HEK293 (cell line): Measurements from ENCODE around the gene OR5B12.

Source experiments
- CTCF ChIA-PET: fragments of 350-600 bp; formaldehyde crosslinking; extraction: SDS; loops from one replicate; lab custom pipeline; 2021; ENCODE audit warnings: antibody characterized with exemption; lab: Yijun Ruan, JAX
- POLR2A ChIA-PET: fragments of 300-600 bp; formaldehyde crosslinking; extraction: SDS; loops from one replicate; lab custom pipeline; 2020; ENCODE audit warnings: antibody characterized with exemption, inconsistent platforms; lab: Yijun Ruan, JAX
- H3K27ac ChIP-seq: fragments of 200-500 bp; sonication (Bioruptor generic); 2 replicates; pipeline ENCODE4 v1.5.1; 2014; ENCODE audit warnings: low read depth, low read length, control low read depth, inconsistent platforms; ENCODE audit errors: extremely low read depth
- H3K36me3 ChIP-seq, 2 experiments: fragments of 200-500 bp in 1 of 2; sonication (Bioruptor generic) in 1 of 2; 1 replicate in 1 of 2; 2 replicates in 1 of 2; pipeline ENCODE4 v1.5.1; 2014 to 2017; ENCODE audit warnings: inconsistent platforms in 2 of 2, low read length in 2 of 2; ENCODE audit not compliant: control insufficient read depth in 2 of 2, insufficient read depth in 1 of 2
- H3K4me1 ChIP-seq: fragments of 200-500 bp; sonication (Bioruptor generic); 2 replicates; pipeline ENCODE4 v1.5.1; 2014; ENCODE audit warnings: mild to moderate bottlenecking, low read length, inconsistent platforms; ENCODE audit not compliant: control insufficient read depth, insufficient read depth
- H3K4me3 ChIP-seq: 2 replicates; pipeline ENCODE4 v1.5.1; 2011; ENCODE audit warnings: low read depth, mild to moderate bottlenecking, control low read depth, low read length, moderate library complexity
- H3K9me3 ChIP-seq: fragments of 200-500 bp; sonication (Bioruptor generic); 2 replicates; pipeline ENCODE4 v1.5.1; 2014; ENCODE audit warnings: low read depth, low read length, inconsistent platforms; ENCODE audit not compliant: control insufficient read depth, insufficient read depth
- BCL11A ChIP-seq: fragments of 450-650 bp; formaldehyde crosslinking; IDR thresholded peaks from 2 replicates; pipeline ENCODE4 v1.5.1; 2016; ENCODE audit warnings: low read depth, missing biosample characterization, missing genetic modification characterization
- KLF17 ChIP-seq: fragments of 450-650 bp; formaldehyde crosslinking; IDR thresholded peaks from 2 replicates; pipeline ENCODE4 v1.5.1; 2016; ENCODE audit warnings: missing biosample characterization, missing genetic modification characterization
- OSR2 ChIP-seq: fragments of 450-650 bp; formaldehyde crosslinking; IDR thresholded peaks from 2 replicates; pipeline ENCODE4 v1.5.1; 2016; ENCODE audit warnings: missing biosample characterization, missing genetic modification characterization
- SETDB1 ChIP-seq: IDR thresholded peaks from one replicate; pipeline ENCODE4 v1.6.1; 2017; ENCODE audit warnings: mild to moderate bottlenecking, low read length, moderate library complexity, mixed read lengths; ENCODE audit not compliant: insufficient read length
- ZBTB49 ChIP-seq: fragments of 450-650 bp; formaldehyde crosslinking; IDR thresholded peaks from 2 replicates; pipeline ENCODE4 v1.5.1; 2016; ENCODE audit warnings: missing biosample characterization, missing genetic modification characterization, low read depth
- ZNF112 ChIP-seq: fragments of 450-650 bp; formaldehyde crosslinking; IDR thresholded peaks from 2 replicates; pipeline ENCODE4 v1.5.0; 2017; ENCODE audit warnings: missing biosample characterization, missing genetic modification characterization
- ZNF121 ChIP-seq: fragments of 450-650 bp; formaldehyde crosslinking; IDR thresholded peaks from 2 replicates; pipeline ENCODE4 v1.5.1; 2016; ENCODE audit warnings: missing biosample characterization, missing genetic modification characterization
- ZNF211 ChIP-seq: fragments of 450-650 bp; formaldehyde crosslinking; IDR thresholded peaks from 2 replicates; pipeline ENCODE4 v1.5.1; 2016; ENCODE audit warnings: low read depth, missing biosample characterization, missing genetic modification characterization
- ZNF311 ChIP-seq: fragments of 450-650 bp; formaldehyde crosslinking; IDR thresholded peaks from 2 replicates; pipeline ENCODE4 v1.5.1; 2017; ENCODE audit warnings: missing biosample characterization, missing genetic modification characterization, borderline replicate concordance
- ZNF362 ChIP-seq: fragments of 450-650 bp; formaldehyde crosslinking; IDR thresholded peaks from 2 replicates; pipeline ENCODE4 v1.5.1; 2016; ENCODE audit warnings: missing biosample characterization, missing genetic modification characterization
- ZNF416 ChIP-seq: fragments of 450-650 bp; formaldehyde crosslinking; IDR thresholded peaks from 2 replicates; pipeline ENCODE4 v1.5.1; 2016; ENCODE audit warnings: missing biosample characterization, missing genetic modification characterization
- ZNF555 ChIP-seq: fragments of 450-650 bp; formaldehyde crosslinking; conservative IDR thresholded peaks from 2 replicates; pipeline ENCODE4 v1.5.1; 2017; ENCODE audit warnings: missing biosample characterization, mild to moderate bottlenecking, missing genetic modification characterization, inconsistent platforms
- ZNF558 ChIP-seq: fragments of 450-650 bp; formaldehyde crosslinking; IDR thresholded peaks from 2 replicates; pipeline ENCODE4 v1.5.1; 2016; ENCODE audit warnings: missing biosample characterization, missing genetic modification characterization
- ZNF560 ChIP-seq: fragments of 450-650 bp; formaldehyde crosslinking; IDR thresholded peaks from 2 replicates; pipeline ENCODE4 v1.5.1; 2017; ENCODE audit warnings: missing biosample characterization, missing genetic modification characterization, borderline replicate concordance
- ZNF664 ChIP-seq: fragments of 450-650 bp; formaldehyde crosslinking; IDR thresholded peaks from 2 replicates; pipeline ENCODE4 v1.5.1; 2016; ENCODE audit warnings: missing biosample characterization, missing genetic modification characterization
- ZNF791 ChIP-seq: fragments of 450-650 bp; formaldehyde crosslinking; IDR thresholded peaks from 2 replicates; pipeline ENCODE4 v1.5.1; 2016; ENCODE audit warnings: missing biosample characterization, missing genetic modification characterization
- TF ChIP-seq, protein P1 (sequence below): fragments of 450-650 bp; formaldehyde crosslinking; IDR thresholded peaks from 2 replicates; pipeline ENCODE4 v1.5.1; 2016; ENCODE audit warnings: missing biosample characterization, missing genetic modification characterization
- TF ChIP-seq, protein P2 (sequence below): fragments of 450-650 bp; formaldehyde crosslinking; conservative IDR thresholded peaks from 2 replicates; pipeline ENCODE4 v1.5.1; 2016; ENCODE audit warnings: low read depth, missing biosample characterization, missing genetic modification characterization
- TF ChIP-seq, protein P3 (sequence below): fragments of 450-650 bp; formaldehyde crosslinking; IDR thresholded peaks from 2 replicates; pipeline ENCODE4 v1.5.1; 2017; ENCODE audit warnings: missing biosample characterization, mild to moderate bottlenecking, missing genetic modification characterization, moderate library complexity

Gene OR5B12

DNA sequence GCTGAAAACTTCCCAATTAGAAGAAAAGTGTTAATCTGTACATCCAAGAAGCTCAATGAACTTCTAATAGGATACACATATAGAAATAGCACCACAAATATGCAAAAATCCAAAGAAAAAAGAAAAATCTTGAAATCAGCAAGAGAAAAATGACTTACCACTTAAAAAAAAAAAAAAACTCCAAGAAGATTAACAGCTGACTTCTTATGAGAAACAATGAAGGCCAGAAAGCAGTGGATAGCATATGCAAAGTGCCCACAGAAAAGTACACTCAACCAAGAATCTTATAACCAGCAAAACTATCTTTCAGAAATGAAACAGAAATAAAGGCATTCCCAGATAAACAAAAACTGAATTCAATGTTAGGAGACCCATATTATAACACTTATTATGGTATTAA is 29.9 kb upstream of the OR5B12 start:
- ChIA-PET POLR2A (no interaction called here), CTCF (interaction anchor here (0.6 kb wide), 1 partner anchor 175 kb away, joined by 3 read pairs; no protein-coding TSS in a partner anchor)
- Histone ChIP-seq H3K9me3 (no peaks in the 10 kb centered on the region), H3K36me3 (no peaks in the 10 kb centered on the region), H3K27ac (no peak overlapping the region), H3K4me1 (no peaks in the 10 kb centered on the region), H3K4me3 (no peak overlapping the region)
- TF ChIP-seq ZBTB49 (no peak), BCL11A (no peak), ZNF560 (tag by site-specific recombination) (no peak), SETDB1 (peak; percentile 71), ZNF362 (tag by site-specific recombination) (peak; percentile 38; the same call in 1 of the 2 replicates), ZNF211 (tag by site-specific recombination) (no peak), ZNF791 (tag by site-specific recombination) (no peak)
- TF ChIP-seq, protein P1, sequence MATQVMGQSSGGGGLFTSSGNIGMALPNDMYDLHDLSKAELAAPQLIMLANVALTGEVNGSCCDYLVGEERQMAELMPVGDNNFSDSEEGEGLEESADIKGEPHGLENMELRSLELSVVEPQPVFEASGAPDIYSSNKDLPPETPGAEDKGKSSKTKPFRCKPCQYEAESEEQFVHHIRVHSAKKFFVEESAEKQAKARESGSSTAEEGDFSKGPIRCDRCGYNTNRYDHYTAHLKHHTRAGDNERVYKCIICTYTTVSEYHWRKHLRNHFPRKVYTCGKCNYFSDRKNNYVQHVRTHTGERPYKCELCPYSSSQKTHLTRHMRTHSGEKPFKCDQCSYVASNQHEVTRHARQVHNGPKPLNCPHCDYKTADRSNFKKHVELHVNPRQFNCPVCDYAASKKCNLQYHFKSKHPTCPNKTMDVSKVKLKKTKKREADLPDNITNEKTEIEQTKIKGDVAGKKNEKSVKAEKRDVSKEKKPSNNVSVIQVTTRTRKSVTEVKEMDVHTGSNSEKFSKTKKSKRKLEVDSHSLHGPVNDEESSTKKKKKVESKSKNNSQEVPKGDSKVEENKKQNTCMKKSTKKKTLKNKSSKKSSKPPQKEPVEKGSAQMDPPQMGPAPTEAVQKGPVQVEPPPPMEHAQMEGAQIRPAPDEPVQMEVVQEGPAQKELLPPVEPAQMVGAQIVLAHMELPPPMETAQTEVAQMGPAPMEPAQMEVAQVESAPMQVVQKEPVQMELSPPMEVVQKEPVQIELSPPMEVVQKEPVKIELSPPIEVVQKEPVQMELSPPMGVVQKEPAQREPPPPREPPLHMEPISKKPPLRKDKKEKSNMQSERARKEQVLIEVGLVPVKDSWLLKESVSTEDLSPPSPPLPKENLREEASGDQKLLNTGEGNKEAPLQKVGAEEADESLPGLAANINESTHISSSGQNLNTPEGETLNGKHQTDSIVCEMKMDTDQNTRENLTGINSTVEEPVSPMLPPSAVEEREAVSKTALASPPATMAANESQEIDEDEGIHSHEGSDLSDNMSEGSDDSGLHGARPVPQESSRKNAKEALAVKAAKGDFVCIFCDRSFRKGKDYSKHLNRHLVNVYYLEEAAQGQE (tag by site-specific recombination): no peak

GRCh38 chr11:58466293-58466692 is 24.3 kb upstream of the OR5B12 start:
- CTCF ChIA-PET: no interaction called here
- H3K36me3 ChIP-seq: no peaks in the 10 kb centered on the region
- no peak overlapping the region for H3K4me3 ChIP-seq
- POLR2A ChIA-PET: no interaction called here
- H3K27ac ChIP-seq: no peak overlapping the region
- TF ChIP-seq KLF17 (no peak), ZNF664 (tag by site-specific recombination) (no peak), ZNF558 (no peak), ZNF416 (no peak), OSR2 (tag by site-specific recombination) (no peak), ZNF121 (tag by site-specific recombination) (no peak), ZNF112 (no peak), ZNF555 (tag by site-specific recombination) (no peak), ZNF311 (tag by site-specific recombination) (no peak)
- TF ChIP-seq, protein P2, sequence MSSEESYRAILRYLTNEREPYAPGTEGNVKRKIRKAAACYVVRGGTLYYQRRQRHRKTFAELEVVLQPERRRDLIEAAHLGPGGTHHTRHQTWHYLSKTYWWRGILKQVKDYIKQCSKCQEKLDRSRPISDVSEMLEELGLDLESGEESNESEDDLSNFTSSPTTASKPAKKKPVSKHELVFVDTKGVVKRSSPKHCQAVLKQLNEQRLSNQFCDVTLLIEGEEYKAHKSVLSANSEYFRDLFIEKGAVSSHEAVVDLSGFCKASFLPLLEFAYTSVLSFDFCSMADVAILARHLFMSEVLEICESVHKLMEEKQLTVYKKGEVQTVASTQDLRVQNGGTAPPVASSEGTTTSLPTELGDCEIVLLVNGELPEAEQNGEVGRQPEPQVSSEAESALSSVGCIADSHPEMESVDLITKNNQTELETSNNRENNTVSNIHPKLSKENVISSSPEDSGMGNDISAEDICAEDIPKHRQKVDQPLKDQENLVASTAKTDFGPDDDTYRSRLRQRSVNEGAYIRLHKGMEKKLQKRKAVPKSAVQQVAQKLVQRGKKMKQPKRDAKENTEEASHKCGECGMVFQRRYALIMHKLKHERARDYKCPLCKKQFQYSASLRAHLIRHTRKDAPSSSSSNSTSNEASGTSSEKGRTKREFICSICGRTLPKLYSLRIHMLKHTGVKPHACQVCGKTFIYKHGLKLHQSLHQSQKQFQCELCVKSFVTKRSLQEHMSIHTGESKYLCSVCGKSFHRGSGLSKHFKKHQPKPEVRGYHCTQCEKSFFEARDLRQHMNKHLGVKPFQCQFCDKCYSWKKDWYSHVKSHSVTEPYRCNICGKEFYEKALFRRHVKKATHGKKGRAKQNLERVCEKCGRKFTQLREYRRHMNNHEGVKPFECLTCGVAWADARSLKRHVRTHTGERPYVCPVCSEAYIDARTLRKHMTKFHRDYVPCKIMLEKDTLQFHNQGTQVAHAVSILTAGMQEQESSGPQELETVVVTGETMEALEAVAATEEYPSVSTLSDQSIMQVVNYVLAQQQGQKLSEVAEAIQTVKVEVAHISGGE: no peak
- TF ChIP-seq, protein P3, sequence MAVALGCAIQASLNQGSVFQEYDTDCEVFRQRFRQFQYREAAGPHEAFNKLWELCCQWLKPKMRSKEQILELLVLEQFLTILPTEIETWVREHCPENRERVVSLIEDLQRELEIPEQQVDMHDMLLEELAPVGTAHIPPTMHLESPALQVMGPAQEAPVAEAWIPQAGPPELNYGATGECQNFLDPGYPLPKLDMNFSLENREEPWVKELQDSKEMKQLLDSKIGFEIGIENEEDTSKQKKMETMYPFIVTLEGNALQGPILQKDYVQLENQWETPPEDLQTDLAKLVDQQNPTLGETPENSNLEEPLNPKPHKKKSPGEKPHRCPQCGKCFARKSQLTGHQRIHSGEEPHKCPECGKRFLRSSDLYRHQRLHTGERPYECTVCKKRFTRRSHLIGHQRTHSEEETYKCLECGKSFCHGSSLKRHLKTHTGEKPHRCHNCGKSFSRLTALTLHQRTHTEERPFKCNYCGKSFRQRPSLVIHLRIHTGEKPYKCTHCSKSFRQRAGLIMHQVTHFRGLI (tag by site-specific recombination): no peak
- TF ChIP-seq, all 188 proteins: peak for 0
- no peaks in the 10 kb centered on the region for H3K9me3 ChIP-seq
- H3K4me1 ChIP-seq: no peaks in the 10 kb centered on the region
